VCaP (cell line): ENCODE measurements around the gene MTCP1.

ENCODE experiments used
- H3K27ac ChIP-seq: fragments of 450-650 bp; 2 replicates; pipeline ENCODE4 v1.5.1; 2017
- TF ChIP-seq, protein P1 (sequence below): fragments of 450-650 bp; conservative IDR thresholded peaks from 2 replicates; pipeline ENCODE4 v1.5.1; 2017; ENCODE audit warnings: mild to moderate bottlenecking, moderate library complexity

MTCP1 gene

DNA sequence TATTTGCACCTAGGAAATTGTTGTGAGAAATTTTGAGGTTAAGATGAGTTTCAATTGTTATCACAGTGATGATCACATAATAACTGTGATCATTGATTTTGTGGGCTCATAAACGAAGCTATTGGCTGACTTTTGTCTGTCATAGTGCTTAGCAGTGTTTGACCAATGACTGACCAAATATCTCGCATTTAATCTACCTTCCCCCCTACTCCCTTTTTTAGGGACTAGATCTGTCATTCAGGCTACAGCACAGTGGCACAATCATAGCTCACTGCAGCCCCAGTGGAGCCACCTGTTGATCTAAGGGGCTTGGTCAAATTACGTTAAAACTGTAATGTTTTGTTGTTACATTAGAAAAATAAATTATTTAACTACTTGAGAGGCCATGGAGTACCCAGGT is 42.8 kb downstream of the MTCP1 start:
- peak overlapping the region; percentile 92 for H3K27ac ChIP-seq
- TF ChIP-seq, protein P1, sequence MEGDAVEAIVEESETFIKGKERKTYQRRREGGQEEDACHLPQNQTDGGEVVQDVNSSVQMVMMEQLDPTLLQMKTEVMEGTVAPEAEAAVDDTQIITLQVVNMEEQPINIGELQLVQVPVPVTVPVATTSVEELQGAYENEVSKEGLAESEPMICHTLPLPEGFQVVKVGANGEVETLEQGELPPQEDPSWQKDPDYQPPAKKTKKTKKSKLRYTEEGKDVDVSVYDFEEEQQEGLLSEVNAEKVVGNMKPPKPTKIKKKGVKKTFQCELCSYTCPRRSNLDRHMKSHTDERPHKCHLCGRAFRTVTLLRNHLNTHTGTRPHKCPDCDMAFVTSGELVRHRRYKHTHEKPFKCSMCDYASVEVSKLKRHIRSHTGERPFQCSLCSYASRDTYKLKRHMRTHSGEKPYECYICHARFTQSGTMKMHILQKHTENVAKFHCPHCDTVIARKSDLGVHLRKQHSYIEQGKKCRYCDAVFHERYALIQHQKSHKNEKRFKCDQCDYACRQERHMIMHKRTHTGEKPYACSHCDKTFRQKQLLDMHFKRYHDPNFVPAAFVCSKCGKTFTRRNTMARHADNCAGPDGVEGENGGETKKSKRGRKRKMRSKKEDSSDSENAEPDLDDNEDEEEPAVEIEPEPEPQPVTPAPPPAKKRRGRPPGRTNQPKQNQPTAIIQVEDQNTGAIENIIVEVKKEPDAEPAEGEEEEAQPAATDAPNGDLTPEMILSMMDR, result no peak

- H3K27ac ChIP-seq, result peak overlapping the region; percentile 92
- TF ChIP-seq, protein P1, result no peak
These were observed 43.3 kb downstream of the MTCP1 start for GRCh38 chrX:155027509-155028066.

DNA sequence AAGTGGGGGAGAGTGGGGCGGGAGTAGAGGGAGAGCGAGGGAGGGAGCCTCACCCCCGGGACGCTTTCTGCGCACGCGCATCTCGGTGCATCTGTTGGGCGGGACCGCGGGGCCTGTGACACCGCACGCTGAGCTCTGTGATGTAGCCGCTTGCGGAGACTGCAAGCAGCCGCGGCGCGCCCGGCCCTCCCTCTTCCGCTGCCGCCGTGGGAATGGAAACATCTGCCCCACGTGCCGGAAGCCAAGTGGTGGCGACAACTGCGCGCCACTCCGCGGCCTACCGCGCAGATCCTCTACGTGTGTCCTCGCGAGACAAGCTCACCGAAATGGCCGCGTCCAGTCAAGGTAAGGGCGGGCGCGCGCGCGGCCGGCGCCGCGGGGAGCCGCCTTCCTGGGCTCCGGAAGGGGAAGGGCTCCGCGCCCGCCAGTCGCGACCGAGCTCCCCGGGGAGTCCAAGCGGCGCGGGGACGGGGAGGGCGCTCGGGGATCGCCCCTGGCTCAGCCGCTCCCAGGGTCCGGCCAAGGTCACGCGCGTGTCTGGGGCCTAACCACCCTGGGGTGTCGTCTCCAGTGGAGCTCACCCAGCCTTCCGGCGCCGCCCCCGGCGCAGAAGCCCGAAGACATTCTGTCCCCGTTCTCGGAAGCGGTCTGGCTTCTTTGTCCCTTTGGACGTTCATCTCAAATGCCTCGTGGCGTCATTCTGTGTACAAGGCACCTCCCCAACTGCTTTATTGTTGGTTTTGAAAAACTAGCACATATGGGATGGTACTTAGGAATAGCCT is 44.0 kb downstream of the MTCP1 start, which contains the start of gene FUNDC2:
FUNDC2 (plus strand) TSS at position 118 of the 782 bp plus-strand sequence; CDS start at position 213, 95 bp downstream.
- H3K27ac ChIP-seq, result peak within 1 kb of the TSS; percentile 92
- TF ChIP-seq, protein P1, result no peak

DNA sequence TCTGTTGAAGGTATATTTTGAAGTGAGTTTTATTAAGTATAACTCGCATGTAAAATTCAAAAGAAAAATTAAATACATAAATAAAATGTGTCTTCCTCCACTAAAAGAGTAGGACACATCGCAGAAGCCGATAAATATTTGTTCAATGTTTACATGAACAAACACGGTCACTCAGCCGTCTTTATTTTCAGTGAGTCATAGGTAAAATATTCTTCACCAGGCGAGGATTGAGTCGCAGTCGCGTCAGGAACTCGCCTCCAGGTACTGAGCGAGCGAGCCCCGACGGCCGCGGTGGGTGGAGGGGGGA is 44.6 kb downstream of the MTCP1 start:
- H3K27ac ChIP-seq, result peak overlapping the region; percentile 92
- TF ChIP-seq, protein P1, result no peak

DNA sequence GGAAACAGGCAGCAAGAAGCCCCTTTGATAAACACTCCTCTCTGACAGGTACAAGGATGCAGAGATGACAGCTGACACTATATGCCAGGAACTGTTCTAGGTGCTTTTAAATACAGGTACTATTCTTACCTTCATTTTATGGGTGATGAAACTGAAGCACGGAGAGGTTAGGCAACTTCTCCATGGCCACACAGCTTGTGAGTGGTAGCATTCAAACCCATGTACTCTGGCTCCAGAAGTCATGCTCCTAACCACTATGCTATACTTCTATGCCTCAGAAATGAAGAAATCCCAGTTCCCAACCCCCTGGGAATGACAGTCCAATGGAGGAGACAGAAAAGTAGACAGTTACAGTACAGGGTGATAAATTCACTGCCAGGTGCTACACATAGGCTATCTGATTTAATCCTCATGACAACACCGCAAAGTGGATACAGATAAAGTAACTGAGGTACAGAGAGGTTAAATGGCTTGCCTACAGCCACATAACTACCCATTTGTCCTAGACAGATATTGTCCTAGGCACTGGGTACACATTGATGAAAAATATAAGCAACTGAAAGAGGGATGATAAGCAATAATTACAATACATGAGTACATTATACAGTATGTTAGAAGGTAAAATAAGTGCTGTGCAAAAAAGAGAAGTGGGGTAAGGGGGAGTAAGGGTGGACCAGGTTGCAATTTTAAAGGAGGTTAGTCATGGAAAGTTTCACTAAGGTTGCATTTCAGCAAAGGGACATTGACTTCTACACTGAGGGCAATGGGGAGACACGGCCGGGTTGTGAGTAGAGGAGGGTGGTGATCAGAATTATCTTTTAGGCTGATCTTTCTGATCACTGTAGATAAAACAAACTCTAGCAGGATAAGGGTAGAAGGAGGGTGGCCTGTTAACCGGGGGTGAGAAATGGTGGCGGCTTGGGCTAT is 46.8 kb downstream of the MTCP1 start:
- H3K27ac ChIP-seq, result no peak overlapping the region

GRCh38 chrX:155022585-155022984 is 48.4 kb downstream of the MTCP1 start, which contains the start of gene F8:
F8 (minus strand) TSS chrX:155022723; CDS start chrX:155022552, 171 bp downstream.
- H3K27ac ChIP-seq, result no peak within 1 kb of the TSS
- TF ChIP-seq, protein P1, result no peak

More for the DNA sequence above, 46.8 kb downstream of the MTCP1 start:
- TF ChIP-seq, protein P1, result no peak

DNA sequence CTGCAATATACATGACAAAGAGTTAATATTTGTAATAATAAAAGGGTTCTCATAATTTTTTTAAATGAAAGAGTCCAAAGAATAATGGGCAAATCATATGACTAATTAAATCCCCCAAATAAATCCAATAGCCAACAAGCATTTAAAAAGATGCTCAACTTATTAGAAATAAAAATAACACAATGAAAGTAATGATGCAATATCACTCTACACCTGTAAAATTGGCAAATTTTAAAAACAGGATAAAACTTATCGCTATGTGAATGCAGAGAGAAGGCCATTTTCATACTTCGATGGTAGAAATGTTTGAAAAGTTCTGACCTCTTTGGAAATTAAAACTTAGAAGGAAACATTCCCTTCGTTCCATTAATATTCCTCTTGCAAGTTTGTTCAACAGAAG is 50.3 kb downstream of the MTCP1 start:
- H3K27ac ChIP-seq, result no peak overlapping the region
- TF ChIP-seq, protein P1, result no peak
